DMS53 (cell line): ENCODE data around the gene HES3.

ENCODE experiments used
- DNase-seq: peaks from one replicate; lab custom pipeline; 2025; lab: John Stamatoyannopoulos, UW

The HES3 gene, protein sequence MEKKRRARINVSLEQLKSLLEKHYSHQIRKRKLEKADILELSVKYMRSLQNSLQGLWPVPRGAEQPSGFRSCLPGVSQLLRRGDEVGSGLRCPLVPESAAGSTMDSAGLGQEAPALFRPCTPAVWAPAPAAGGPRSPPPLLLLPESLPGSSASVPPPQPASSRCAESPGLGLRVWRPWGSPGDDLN

GRCh38 chr1:6243993-6244392 is at the start of gene HES3:
TSS of gene HES3 (plus strand) at chr1:6244179. CDS start at chr1:6244366, 187 bp downstream.
- DNase-seq, result no peak

DNA sequence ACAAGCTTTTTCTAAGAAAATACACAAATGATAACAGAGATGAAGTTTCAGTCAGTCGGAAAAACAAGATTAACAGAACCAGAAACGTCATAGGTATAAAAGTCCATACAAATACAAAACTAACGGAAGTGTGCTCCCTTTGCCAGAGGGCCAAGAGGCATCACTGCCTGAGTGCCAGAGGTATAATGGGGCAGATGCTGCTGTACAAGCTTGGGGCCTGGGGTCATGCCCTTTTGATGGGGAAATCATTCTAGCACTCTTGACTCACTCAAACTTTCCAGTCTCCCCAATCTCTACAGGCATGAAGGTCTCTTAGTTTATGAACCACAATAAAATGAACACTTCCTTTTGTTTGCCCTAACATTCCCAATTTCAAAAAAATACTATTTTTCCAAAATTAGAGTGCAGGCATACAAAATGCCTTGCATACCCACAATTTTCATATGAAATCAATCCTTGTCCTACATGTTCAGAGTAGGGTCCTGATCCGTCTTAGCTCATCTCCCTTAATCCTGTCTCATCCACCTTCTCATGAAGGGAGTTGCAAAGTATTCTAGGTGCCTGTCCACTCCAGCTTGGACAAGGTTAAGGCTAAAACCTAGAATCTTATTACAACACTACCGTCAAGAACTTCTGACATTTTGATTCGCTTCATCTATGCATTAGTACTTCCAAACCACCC is 46.1 kb upstream of the HES3 start:
- DNase-seq, result no peak

- peak; percentile 62 for DNase-seq
Observed at GRCh38 chr1:6198646-6199297, 45.2 kb upstream of the HES3 start.

- peak; percentile 100 for DNase-seq
Observed at GRCh38 chr1:6199298-6200187, 44.4 kb upstream of the HES3 start, which contains the start of gene RPL22. TSS of gene RPL22 (minus strand) at chr1:6199595. CDS start at chr1:6199573, 22 bp downstream.

DNA sequence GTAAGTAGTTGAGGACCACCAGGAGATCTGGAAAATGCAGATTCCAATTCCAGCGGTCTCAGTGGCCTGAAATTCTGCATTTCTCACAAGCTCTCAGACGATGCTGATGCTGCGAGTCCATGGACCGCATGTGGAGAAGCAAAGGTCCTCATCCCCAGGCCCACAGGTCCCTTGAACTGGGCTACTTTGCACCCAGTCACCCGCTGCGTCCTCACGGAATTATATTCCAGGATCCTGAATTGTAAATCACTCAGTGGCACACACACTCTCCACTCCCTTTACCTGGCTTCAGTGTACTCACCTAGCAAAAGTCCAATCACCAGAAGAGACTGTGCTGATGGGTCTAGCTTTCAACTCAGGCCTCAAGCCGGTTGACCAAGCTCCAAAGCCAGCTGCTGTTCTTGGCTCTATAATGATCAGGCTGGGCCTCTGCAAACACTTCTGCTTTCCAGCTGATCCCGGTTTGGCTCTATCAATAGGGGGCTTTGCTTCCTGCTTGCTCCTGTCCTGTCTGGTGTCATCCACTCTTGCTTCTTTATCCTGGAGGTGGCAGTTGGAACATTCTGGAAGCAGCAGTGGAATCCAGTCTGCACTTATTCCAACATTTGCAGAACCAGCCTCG is 43.7 kb upstream of the HES3 start:
- DNase-seq, result peak; percentile 51

DNA sequence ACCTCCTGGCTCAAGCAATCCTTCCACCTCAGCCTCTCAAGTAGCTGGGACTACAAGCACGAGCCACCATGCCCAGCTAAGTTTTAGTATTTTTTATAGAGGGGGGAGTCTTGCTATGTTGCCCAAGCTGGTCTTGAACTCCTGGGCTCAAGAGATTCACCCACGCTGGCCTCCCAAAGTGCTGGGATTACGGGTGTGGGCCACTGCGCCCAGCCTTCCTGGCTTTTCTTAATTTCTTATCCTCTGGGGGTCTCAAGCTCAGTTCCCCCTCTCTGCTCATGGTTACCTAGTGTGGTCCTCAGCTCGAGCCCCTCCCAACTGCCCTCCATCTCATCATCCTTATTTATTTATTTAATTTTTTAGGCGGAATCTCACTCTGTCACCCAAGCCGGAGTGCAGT is 41.7 kb upstream of the HES3 start:
- DNase-seq, result no peak

GRCh38 chr1:6205849-6206519 is 38.0 kb upstream of the HES3 start, which contains the start of gene RNF207:
TSS of gene RNF207 (plus strand) at chr1:6206119. CDS start at chr1:6206536, 417 bp downstream.
- DNase-seq, result peak; percentile 96

- no peak for DNase-seq
Observed at GRCh38 chr1:6206520-6206855, 37.5 kb upstream of the HES3 start.

DNA sequence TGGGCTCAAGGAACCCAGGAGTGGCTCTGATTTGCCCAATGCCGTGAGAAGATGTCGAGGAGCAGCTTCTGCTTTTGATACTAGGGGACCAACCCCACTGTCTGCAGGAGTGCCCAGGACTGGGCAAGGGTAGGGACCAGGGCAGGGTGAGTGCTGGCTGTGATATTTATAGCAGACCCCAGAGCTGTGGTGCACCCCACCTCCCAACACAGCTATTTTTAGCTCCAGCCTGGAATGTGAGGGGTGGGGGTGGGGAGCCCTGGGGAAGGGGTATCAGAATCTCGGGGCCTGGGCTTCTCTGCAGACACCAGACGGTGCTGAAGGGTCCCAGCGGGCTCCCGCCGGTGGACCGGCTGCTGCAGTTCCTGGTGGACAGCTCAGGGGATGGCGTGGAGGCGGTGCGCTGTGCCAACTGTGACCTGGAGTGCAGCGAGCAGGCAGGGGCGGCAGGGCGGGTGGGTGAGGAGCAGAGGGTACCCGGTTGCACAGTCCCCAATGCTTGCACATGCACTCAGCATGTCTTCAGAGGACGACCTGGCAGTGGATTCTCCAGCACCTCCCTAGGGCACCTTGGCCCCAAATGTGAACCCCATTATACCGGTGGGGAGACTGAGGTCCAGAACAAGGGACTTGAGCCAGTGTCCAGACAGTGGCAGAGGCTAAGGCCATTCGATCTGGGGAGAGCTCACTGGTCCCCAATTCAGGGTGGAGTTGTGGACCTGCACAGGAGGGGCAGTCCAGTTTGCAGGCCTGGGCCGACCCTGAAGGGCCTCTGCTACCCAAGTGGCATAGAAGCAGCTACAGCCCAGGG is 36.7 kb upstream of the HES3 start:
- DNase-seq, result no peak

- peak; percentile 33 for DNase-seq
Observed at GRCh38 chr1:6207921-6208320, 36.1 kb upstream of the HES3 start.

- no peak for DNase-seq
Observed at GRCh38 chr1:6208723-6209660, 35.0 kb upstream of the HES3 start.

GRCh38 chr1:6209661-6210580 is 34.1 kb upstream of the HES3 start:
- DNase-seq, result peak; percentile 21

- no peak for DNase-seq
Observed at GRCh38 chr1:6210591-6211355, 33.2 kb upstream of the HES3 start.

DNA sequence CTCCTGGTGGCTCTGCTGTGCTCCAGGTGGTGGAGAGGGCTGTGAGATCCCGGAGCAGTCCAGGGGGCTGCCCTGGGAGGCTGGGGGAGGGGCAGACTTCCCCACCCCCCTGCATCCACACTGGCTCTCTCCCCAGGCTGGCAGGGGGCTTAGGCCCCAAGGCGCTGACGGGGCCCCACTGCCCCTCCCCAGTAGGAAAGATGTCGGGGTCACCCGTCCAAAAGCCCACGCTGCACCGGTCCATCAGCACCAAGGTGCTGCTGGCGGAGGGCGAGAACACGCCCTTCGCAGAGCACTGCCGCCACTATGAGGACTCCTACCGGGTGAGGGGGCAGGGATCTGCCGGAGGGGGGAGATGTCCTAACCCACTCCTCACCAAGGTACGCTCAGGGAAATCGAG is 32.2 kb upstream of the HES3 start:
- no peak for DNase-seq

GRCh38 chr1:6212193-6212959 is 31.6 kb upstream of the HES3 start:
- DNase-seq, result no peak

GRCh38 chr1:6218375-6219164 is 25.4 kb upstream of the HES3 start:
- DNase-seq, result peak; percentile 85
